SK-N-SH (cell line): Measurements from ENCODE around the gene CRCP. TPM values are rescaled to one million over a fixed set of nuclear protein-coding genes. Genes with fewer than 3 reads are reported as not detected.
"Not testable (repeated sequence)": the region's sequence is repeated elsewhere in the genome, so short reads cannot be mapped to it uniquely, and the experiment has no call there.

Experiments used
- CTCF ChIA-PET: fragments of 300-600, 350-600 bp; formaldehyde crosslinking; extraction: SDS; loops from one replicate; lab custom pipeline; 2021; lab: Yijun Ruan, JAX
- POLR2A ChIA-PET: fragments of 350-600 bp; sonication (Branson Sonifier 250); formaldehyde crosslinking; extraction: SDS; loops from one replicate; lab custom pipeline; 2020; ENCODE audit warnings: antibody characterized with exemption, inconsistent platforms; lab: Yijun Ruan, JAX
- DNase-seq: peaks from one replicate; pipeline ENCODE4 v3.0.0; 2012
- H2AFZ ChIP-seq: fragments of 200-600 bp; sonication (generic); 2 replicates; pipeline ENCODE4 v1.8.1; 2016; ENCODE audit warnings: antibody characterized with exemption, mild to moderate bottlenecking, low read depth
- H3F3A ChIP-seq: fragments of 200-600 bp; sonication (generic); replicated peaks from 2 replicates; pipeline ENCODE3; 2016; ENCODE audit warnings: antibody characterized with exemption, mild to moderate bottlenecking; ENCODE audit not compliant: insufficient read depth
- H3K27ac ChIP-seq, 2 experiments: fragments of 200-500 bp in 1 of 2; fragments of 200-600 bp in 1 of 2; sonication (Bioruptor generic) in 1 of 2; sonication (generic), shearing (Covaris generic) in 1 of 2; 2 replicates each; pipeline versions ENCODE4 v1.5.1 to v1.6.1; 2014 to 2016; ENCODE audit warnings: low read depth in 2 of 2, inconsistent platforms in 1 of 2, low read length in 1 of 2, mild to moderate bottlenecking in 1 of 2, mixed read lengths in 1 of 2
- H3K27me3 ChIP-seq: fragments of 200-600 bp; sonication (generic), shearing (Covaris generic); 2 replicates; pipeline ENCODE4 v1.6.1; 2016; ENCODE audit warnings: mixed run types; ENCODE audit not compliant: insufficient read depth
- H3K36me3 ChIP-seq, 2 experiments: fragments of 200-500 bp in 1 of 2; fragments of 200-600 bp in 1 of 2; sonication (Bioruptor generic) in 1 of 2; sonication (generic) in 1 of 2; replicated peaks in 1 of 2; 2 replicates each; pipeline versions ENCODE3 to v1.5.1; 2014 to 2016; ENCODE audit warnings: low read length in 1 of 2, mild to moderate bottlenecking in 1 of 2; ENCODE audit not compliant: insufficient read depth in 2 of 2, control insufficient read depth in 1 of 2
- H3K4me1 ChIP-seq, 2 experiments: fragments of 200-500 bp in 1 of 2; fragments of 200-600 bp in 1 of 2; sonication (Bioruptor generic) in 1 of 2; sonication (generic), shearing (Covaris generic) in 1 of 2; 2 replicates each; pipeline versions ENCODE4 v1.5.1 to v1.6.1; 2014 to 2016; ENCODE audit warnings: low read depth in 1 of 2, low read length in 1 of 2, mixed run types in 1 of 2; ENCODE audit not compliant: insufficient read depth in 2 of 2, control insufficient read depth in 1 of 2
- H3K4me2 ChIP-seq: fragments of 200-600 bp; sonication (generic), shearing (Covaris generic); 2 replicates; pipeline ENCODE4 v1.6.1; 2017; ENCODE audit warnings: mixed run types
- H3K4me3 ChIP-seq, 2 experiments: fragments of 200-500 bp in 1 of 2; fragments of 200-600 bp in 1 of 2; sonication (Bioruptor generic) in 1 of 2; sonication (generic), shearing (Covaris generic) in 1 of 2; 2 replicates each; pipeline versions ENCODE4 v1.5.1 to v1.8.1; 2014 to 2016; ENCODE audit warnings: low read depth in 2 of 2, inconsistent platforms in 1 of 2, low read length in 1 of 2, mild to moderate bottlenecking in 1 of 2, mixed read lengths in 1 of 2, moderate library complexity in 1 of 2
- H3K79me2 ChIP-seq: fragments of 200-600 bp; sonication (generic); 2 replicates; pipeline ENCODE4 v1.8.1; 2017; ENCODE audit warnings: mild to moderate bottlenecking; ENCODE audit not compliant: insufficient read depth
- H3K9ac ChIP-seq: fragments of 200-600 bp; sonication (generic); 2 replicates; pipeline ENCODE4 v1.6.1; 2017; ENCODE audit warnings: mixed run types
- H3K9me2 ChIP-seq: fragments of 200-600 bp; sonication (generic); 2 replicates; pipeline ENCODE4 v1.6.1; 2017; ENCODE audit warnings: mixed run types
- H3K9me3 ChIP-seq: fragments of 200-600 bp; sonication (generic); 2 replicates; pipeline ENCODE4 v1.6.1; 2017; ENCODE audit warnings: mixed run types, mild to moderate bottlenecking, moderate library complexity
- H4K20me1 ChIP-seq: fragments of 200-600 bp; sonication (generic); 2 replicates; pipeline ENCODE4 v1.6.1; 2017; ENCODE audit warnings: mild to moderate bottlenecking, mixed run types; ENCODE audit not compliant: insufficient read depth
- ELF1 ChIP-seq: IDR thresholded peaks from 2 replicates; pipeline ENCODE4 v1.4.0; 2012
- EZH2phosphoT487 ChIP-seq: fragments of 200-600 bp; sonication (generic); IDR thresholded peaks from 2 replicates; pipeline ENCODE4 v1.6.1; 2017; ENCODE audit warnings: low read depth, mixed run types, mild to moderate bottlenecking, antibody characterized with exemption, moderate library complexity, borderline replicate concordance
- FOSL2 ChIP-seq: IDR thresholded peaks from 2 replicates; pipeline ENCODE4 v1.4.0; 2012; ENCODE audit warnings: low read depth, mild to moderate bottlenecking, moderate library complexity, borderline replicate concordance
- RCOR1 ChIP-seq: fragments of 150-350 bp; IDR thresholded peaks from 2 replicates; pipeline ENCODE4 v1.6.1; 2017; ENCODE audit warnings: antibody characterized with exemption, low read length
- TCF12 ChIP-seq: IDR thresholded peaks from 2 replicates; pipeline ENCODE4 v1.4.0; 2012
- USF2 ChIP-seq: fragments of 150-350 bp; IDR thresholded peaks from 2 replicates; pipeline ENCODE4 v1.6.1; 2017; ENCODE audit warnings: antibody characterized with exemption, low read length, low read depth, borderline replicate concordance
- WGBS: methylation state at CpG from one replicate; pipeline ENCODE4 v1.1.6; 2017; ENCODE audit warnings: low lambda C conversion rate; 5-methylcytosine and 5-hydroxymethylcytosine counted together
- polyA plus RNA-seq, 3 experiments: library from polyadenylated mRNA; depleted of rRNA; stranded (reverse); fragments of >200 nt; gene quantifications; 2 replicates each; pipeline ENCODE4 v1.2.3, GENCODE V29; 2012
- TF ChIP-seq, protein P1 (sequence below): IDR thresholded peaks from 2 replicates; pipeline ENCODE4; 2012
- TF ChIP-seq, protein P2 (sequence below): IDR thresholded peaks from 2 replicates; pipeline ENCODE4 v1.4.0; 2012; ENCODE audit warnings: low read depth, borderline replicate concordance
- TF ChIP-seq, protein P3 (sequence below): IDR thresholded peaks from 2 replicates; pipeline ENCODE4 v1.4.0; 2012; ENCODE audit warnings: low read depth

CRCP gene
- polyA plus RNA-seq, 1 of the 3 experiments (the other 2 are of a cell fraction), result 34.0 TPM

- H3K4me3 ChIP-seq, result no peak overlapping the region
- H3K9me2 ChIP-seq, result no peaks in the 10 kb centered on the region
- H3K27me3 ChIP-seq, result no peaks in the 10 kb centered on the region
- peaks cover 19 to 33% of the 10 kb centered on the region in 2 experiments; a peak in 3 of 4 replicates for H3K4me1 ChIP-seq
- peaks cover 14% of the 10 kb centered on the region for H3F3A ChIP-seq
- no peak for DNase-seq
- WGBS, result 97% methylated on average over 9 of the region's 9 CpGs
- ChIA-PET CTCF (interaction anchor here (0.5 to 1.6 kb wide), 4 partner anchors 16 to 75 kb away, joined by 3 to 5 read pairs (median 4); no protein-coding TSS in a partner anchor), POLR2A (interaction anchor here (1.8 kb wide), 1 partner anchor 8 kb away, joined by 6 read pairs; the partner anchor contains the start of gene CRCP)
- no peak overlapping the region for H3K4me2 ChIP-seq
- TF ChIP-seq, protein P1, sequence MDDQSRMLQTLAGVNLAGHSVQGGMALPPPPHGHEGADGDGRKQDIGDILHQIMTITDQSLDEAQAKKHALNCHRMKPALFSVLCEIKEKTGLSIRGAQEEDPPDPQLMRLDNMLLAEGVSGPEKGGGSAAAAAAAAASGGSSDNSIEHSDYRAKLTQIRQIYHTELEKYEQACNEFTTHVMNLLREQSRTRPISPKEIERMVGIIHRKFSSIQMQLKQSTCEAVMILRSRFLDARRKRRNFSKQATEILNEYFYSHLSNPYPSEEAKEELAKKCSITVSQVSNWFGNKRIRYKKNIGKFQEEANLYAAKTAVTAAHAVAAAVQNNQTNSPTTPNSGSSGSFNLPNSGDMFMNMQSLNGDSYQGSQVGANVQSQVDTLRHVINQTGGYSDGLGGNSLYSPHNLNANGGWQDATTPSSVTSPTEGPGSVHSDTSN, result no peak
- TF ChIP-seq EZH2phosphoT487 (no peak), RCOR1 (no peak), FOSL2 (no peak), ELF1 (no peak), USF2 (no peak), TCF12 (no peak)
- TF ChIP-seq, protein P2, sequence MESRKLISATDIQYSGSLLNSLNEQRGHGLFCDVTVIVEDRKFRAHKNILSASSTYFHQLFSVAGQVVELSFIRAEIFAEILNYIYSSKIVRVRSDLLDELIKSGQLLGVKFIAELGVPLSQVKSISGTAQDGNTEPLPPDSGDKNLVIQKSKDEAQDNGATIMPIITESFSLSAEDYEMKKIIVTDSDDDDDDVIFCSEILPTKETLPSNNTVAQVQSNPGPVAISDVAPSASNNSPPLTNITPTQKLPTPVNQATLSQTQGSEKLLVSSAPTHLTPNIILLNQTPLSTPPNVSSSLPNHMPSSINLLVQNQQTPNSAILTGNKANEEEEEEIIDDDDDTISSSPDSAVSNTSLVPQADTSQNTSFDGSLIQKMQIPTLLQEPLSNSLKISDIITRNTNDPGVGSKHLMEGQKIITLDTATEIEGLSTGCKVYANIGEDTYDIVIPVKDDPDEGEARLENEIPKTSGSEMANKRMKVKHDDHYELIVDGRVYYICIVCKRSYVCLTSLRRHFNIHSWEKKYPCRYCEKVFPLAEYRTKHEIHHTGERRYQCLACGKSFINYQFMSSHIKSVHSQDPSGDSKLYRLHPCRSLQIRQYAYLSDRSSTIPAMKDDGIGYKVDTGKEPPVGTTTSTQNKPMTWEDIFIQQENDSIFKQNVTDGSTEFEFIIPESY, result no peak
- TF ChIP-seq, protein P3, sequence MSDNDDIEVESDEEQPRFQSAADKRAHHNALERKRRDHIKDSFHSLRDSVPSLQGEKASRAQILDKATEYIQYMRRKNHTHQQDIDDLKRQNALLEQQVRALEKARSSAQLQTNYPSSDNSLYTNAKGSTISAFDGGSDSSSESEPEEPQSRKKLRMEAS, result no peak
- peaks cover 100% of the 10 kb centered on the region for H3K79me2 ChIP-seq
- peak overlapping the region in 1 of 2 experiments; percentile 1; a peak in 1 of 4 replicates for H3K27ac ChIP-seq
- no peaks in the 10 kb centered on the region for H3K9me3 ChIP-seq
- peaks cover 0 to 12% of the 10 kb centered on the region in 2 experiments for H3K36me3 ChIP-seq
- no peak overlapping the region for H2AFZ ChIP-seq
- H3K9ac ChIP-seq, result no peak overlapping the region
- H4K20me1 ChIP-seq, result peaks cover 77% of the 10 kb centered on the region
These were observed 8.5 kb downstream of the CRCP start for GRCh38 chr7:66123175-66123528.

DNA sequence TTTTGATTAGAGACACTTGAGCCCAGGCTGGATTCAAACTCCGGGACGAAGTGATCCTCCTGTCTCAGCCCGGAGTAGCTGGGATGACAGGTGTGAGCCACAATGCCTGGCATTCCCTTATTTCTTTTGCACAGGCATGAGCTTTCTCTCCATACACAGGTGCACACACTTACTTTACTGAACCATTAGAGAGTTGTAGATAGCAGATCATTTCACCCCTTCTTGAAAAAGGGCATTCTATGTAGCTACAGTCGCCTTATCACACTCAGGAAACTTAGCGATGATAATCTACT lies 9.9 kb downstream of the CRCP start:
- not testable (repeated sequence) for H3K9me2 ChIP-seq, H2AFZ ChIP-seq, DNase-seq, H3K4me3 ChIP-seq, H3K9me3 ChIP-seq, H3K27me3 ChIP-seq, H3K36me3 ChIP-seq, H3K9ac ChIP-seq
- CTCF ChIA-PET, result interaction anchor here (1.1 to 2.0 kb wide), 7 partner anchors 9 to 93 kb away, joined by 3 to 7 read pairs (median 4); partner anchors contain the start of gene CRCP
- Histone ChIP-seq H3F3A (peaks cover 14% of the 10 kb centered on the region), H3K79me2 (peaks cover 100% of the 10 kb centered on the region), H4K20me1 (peaks cover 64% of the 10 kb centered on the region), H3K4me1 (peaks cover 19 to 27% of the 10 kb centered on the region in 2 experiments; a peak in 3 of 4 replicates), H3K27ac (peak overlapping the region; percentile 72 to 99), H3K4me2 (0 out of 2 replicates have a peak overlapping the region, but pooled peaks have one; percentile 38)
- POLR2A ChIA-PET, result interaction anchor here (1.4 to 3.5 kb wide), 3 partner anchors 9 to 22 kb away, joined by 5 to 14 read pairs (median 6); partner anchors contain the start of gene CRCP
- 44% methylated on average over 5 of the region's 5 CpGs for WGBS
